C1 segment of cervical spinal cord (tissue), 14 donors: Measurements from ENCODE around the gene ORMDL3.
A peak's percentile ranks its signal among the peaks of the same experiment; 100 is the strongest.
"Not testable (repeated sequence)": the region's sequence is repeated elsewhere in the genome, so short reads cannot be mapped to it uniquely, and the experiment has no call there.

Source experiments
- DNase-seq, 14 donors: peaks; one replicate each; lab custom pipeline; 2025; lab: John Stamatoyannopoulos, UW

The ORMDL3 gene

DNA sequence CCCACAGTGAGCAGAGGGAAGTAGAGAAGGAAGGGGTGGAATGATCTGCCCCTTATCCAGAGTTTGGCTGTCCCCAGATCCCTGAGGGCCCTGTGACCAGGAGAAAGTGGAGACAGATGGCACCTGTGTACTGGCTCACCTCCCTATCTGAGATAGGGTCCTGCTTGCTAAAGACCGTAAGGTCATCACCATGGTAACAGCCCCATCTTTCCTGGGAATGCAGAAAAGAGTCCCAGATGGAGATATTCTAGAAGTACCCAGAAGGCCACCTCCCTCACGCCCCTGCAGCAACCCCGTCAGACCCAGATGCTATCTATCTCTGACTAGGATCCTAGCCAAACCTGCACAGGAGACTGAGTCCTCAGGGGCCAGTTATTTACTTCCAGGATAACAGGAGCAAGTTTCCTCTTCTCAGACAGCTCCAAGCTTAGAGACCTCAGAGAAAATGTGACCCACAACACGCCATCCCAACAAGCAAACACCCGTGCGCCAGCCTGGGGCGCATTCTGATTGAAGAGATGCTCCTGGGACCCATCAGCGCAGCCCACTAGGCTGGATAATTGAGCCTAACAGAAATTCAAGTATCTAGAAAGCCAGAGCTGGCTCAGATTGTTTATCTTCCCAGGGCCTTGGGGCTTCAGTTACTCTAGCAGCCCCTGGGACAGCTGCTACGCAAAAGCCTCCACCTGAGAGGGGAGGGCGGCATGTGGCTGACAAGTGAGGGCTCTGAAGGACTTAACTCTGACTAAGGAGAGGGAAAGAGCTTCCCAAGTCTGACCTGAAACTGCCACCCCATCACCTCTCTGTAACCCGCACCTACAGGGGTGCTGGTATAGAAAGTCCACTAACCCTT, 1.9 kb downstream of the ORMDL3 start:
- DNase-seq: no peak

DNA sequence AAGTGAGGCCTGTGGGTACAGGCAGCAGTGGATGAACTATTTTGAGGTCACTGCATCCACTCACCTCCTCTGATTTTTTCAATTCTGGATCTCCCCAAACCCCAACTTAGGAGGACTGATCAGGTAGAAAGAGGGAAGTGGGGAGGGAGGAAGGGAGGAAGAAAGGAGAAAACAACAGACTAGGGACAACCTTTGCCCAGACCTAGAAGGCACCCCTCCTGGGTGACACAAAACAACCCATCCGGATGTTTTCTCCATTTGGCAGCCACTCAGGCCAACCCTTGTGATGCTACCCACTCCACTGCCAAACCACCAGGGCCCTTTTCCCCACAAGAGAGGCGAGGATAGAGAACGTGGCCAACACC, 2.7 kb downstream of the ORMDL3 start:
- no peak for DNase-seq

DNA sequence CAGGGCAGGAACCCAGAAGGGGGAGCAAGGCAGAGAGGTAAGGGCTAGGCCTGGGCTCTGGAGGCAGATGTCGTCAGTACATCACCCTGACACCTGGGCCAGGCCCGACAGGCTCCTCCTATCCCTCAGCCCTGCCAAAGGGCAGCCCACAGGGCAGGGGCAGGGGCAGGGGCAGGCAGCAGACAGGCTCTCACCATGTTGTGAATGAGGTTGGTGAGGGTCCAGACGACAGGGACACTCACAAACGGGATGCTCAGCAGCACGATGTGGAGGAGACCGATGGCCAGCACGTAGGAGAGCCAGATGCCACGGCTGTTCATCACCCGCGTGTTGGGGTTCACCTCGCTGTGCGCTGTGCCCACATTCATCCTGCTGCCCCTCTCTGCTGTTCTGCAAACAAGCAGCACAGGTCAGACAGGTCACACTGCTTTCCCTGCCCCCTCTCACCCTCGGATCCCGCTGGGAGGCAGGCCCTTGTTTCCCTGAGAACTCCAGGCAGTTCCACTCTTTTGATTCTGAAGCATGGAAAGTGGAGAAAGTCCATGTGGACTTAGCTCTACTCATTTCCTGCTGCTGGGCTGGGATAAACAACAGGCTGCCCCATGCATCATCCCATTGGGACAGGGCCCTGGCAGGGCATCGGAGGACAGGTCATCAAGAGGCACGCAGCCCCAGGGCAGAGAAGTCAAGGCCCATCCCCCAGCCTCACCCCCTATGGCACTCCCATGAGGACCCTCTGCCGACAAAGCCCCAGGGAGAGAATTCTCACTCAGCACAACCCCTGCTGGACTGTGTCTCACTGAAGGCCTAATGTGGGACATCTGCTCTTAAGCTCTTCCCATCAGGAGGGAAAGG, 3.3 kb downstream of the ORMDL3 start:
- no peak for DNase-seq

DNA sequence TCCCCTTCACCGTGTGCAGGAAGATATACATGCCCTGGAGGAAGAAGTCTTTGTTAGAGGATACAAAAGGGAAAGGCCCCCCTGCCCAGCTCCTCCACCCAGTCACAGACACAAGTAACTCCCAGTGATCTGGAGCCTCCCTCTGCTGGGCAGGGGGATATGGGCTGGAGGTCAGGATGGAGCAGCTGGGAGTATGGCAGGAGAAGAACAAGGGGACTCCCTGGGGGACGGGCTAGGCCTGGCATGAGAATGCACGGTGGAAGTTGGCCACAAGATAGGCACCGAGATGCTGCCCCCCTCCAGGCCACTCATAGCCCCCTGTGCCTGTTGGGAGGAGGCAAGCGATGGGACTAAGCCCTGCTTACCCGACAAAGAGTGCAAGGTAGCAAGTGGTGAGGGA, 4.2 kb downstream of the ORMDL3 start:
- DNase-seq: no peak

DNA sequence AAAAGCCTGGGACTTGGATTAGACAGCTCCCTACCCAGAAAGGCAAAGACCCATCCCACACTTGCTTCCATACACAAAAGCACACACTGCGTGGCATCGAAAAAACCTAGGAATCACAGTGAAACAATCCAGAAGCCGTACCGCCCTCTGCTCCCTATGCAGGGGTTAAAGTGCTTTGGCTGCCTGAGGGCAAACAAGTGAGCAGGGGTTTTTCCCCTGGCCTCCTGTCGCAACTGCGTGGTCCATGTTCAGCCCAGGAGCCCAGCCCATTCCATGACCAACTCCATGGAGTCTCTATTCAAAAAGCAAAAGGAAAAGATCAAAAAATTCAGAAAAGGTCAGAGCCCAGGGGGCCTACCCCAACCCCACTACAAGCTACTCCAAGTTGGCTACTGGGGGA, 5.4 kb downstream of the ORMDL3 start:
- no peak for DNase-seq

DNA sequence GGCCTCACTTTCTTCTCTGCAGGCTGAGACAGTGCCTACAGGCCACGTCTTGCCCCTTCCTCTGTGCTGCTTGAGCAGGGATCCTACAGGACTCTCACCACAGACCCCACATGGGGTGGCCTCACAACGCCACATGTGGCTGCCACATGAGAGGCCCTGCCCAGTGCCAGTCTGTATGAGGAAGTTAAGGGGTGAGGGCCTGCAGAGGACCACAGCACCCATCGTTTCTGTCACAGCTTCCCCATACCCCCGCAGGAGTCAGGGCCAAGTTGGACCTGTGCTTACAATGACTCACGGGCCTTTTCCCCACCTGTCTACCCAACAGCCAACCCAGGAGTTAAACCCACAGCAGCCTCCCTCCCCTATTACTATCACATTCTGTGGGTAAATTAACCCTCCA, 6.1 kb downstream of the ORMDL3 start:
- peak in 5 of 14 donors; percentile 6 to 39 (median 19) for DNase-seq

DNA sequence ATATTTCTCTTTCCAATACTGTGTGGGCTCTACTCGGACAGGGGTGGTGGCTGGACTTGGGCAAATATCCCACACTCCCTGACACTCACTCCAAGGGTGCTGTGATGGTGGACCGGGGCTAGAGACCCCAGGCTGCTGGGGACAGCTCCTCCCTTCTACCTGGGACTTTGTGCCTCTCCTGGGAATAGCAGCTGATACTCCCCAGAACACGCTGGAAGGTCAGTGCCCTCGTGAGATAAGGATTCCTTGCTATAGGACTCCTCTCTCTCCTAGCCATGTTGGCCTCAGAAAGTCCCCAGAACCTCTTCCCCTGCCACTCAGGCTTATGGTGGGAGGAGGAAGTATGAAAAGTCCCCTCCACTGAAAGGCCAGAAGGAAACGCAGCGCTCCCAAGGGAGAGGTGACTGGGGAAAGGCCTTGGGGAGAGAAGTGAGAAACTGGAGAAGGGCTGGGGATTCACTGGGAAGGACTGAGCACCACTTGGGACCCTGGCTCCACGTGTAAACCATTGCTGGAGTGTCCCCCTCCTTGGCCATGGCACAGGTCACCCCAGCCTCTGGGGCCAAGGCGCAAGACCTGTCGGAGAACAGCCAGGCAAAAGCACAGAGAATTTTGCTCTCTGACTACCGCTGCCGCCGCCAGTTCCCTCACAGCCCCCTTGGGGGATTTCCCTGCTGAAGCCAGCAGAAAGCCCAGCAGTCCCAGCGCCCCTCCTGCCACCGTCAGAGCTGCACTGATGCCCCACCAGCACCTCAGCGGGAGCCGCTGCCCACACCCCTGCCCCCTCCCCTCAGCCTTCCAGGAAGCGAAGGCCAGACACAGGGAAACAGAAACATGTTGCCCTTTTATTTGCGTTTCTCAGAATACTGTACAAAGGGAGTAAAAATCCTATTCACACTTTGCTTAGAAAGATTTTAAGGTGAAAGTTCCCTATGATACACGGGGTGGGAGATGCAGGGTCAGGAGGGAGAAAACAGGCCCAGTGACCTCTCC, 6.9 kb downstream of the ORMDL3 start:
- DNase-seq: no peak

DNA sequence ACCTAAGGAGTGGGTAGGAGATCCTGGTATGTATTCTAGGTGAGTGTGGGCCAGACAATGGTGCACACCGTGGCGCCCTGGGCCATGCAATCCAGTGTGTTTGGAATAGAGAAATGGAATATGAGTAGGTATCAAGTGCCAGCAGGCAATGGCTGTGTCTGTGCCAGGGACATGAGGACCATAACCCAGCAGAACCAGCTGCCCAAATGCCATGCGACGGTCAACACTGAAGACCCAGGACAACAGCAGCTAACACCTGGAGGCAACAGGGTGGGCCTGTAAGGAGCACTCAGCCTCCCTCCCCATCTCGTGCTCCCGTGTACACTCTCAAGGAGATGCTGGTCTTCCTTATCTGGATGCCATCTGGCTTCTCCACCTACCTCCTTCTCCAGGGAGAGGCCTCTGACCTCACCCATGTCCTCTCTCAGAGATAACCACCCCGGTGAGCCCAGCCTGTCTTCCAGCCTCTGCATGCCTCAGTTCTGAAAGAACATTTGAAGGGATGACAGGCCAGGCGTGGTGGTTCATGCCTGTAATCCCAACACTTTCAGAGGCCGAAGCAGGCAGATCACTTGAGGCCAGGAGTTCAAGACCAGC, 8.2 kb downstream of the ORMDL3 start:
- no peak for DNase-seq

DNA sequence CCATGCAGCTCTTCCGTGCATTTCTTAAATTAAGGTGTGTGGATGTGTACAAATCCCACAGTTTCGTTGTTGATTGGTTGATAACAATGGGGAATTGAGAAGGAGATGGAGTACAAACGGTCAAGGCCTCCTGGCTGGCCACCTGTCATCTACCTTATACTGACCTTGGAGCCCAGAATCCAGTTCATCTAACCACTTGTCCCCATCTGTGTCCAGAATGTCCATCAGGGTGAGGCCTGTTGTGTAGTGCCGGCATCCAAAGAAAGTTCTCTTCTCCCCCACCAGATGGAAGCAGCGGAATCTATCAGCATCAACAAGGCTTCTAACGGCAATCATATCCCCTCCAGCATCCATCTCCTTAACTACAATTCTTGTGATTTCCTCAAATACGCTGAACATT, 10.5 kb downstream of the ORMDL3 start:
- no peak for DNase-seq

DNA sequence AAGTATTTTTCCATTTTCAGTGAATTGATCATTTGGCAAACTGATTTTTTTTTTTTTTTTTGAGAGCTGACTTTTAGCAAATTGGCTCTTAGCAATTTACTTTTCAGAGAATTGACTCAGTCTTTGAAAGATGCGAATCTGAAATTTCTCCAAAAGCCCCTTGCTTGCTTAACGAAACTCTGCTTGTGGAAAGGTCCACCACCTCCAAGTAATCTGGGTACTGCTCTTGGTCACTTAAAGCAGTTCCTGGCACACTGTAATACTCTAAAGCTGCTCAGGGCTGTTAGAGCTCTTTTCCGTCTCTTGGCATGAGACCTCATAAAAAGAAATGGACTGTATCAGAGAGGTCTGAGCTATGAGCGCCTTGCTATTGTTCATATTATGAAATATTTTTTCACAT, 11.8 kb downstream of the ORMDL3 start:
- DNase-seq: no peak

DNA sequence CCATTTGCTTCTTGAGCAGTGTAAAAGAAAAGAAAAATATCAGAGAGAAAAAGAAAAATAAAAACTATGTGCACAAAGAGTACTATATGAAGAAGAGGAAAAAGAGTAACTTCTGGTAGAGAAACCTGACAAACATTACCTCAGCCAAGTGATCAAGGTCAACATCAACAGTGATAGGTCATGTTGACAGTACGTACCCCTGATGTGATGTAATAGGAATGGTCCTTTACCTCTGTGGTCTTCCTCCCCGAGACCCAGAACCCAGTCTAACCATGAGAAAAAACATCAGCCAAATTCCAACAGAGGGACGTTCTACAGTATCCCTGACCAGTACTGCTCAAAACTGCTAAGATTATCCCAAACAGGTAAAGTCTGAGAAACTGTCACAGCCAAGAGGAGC, 13.4 kb downstream of the ORMDL3 start:
- DNase-seq: no peak

DNA sequence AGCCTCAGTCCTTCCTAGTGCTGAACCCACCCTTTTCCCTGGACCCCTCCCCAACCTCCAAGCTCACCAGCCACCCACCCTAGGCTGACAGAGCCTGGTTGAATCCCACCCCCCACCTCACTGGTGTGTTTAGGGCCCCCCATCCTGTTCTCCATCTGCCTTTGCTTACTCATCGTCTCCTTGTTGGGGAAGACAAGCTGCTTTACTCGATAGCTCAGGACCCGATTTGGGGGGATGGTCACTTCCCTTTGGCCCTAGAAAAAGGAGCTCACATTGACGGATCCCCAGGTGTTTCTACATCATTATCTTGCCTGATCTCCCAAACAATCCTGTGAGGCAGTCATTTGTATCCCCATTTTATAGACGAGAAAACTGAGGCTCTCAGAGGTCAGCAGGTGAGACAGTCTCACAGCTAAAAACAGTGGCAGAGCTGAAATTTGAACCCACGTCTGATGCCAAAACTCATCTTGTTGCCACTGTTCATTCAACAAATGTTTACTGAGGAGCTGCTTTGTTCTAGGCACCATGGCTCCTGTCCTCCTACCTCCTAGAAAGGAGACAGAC, 18.5 kb downstream of the ORMDL3 start:
- no peak for DNase-seq

DNA sequence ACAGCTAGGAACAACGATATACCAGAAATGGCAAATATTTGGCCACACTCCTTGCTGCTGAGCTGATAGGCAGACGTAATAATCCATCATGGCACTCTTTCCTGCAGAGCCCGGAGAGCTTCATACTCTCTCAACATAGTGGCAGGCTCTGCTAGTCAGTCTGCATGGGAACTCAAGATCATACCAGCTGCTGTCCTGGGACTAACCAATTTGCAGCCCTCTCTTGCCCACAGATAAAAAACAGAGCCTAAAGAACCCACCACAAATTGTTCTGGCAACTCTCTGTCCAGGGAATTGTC, 22.5 kb downstream of the ORMDL3 start:
- DNase-seq: no peak

DNA sequence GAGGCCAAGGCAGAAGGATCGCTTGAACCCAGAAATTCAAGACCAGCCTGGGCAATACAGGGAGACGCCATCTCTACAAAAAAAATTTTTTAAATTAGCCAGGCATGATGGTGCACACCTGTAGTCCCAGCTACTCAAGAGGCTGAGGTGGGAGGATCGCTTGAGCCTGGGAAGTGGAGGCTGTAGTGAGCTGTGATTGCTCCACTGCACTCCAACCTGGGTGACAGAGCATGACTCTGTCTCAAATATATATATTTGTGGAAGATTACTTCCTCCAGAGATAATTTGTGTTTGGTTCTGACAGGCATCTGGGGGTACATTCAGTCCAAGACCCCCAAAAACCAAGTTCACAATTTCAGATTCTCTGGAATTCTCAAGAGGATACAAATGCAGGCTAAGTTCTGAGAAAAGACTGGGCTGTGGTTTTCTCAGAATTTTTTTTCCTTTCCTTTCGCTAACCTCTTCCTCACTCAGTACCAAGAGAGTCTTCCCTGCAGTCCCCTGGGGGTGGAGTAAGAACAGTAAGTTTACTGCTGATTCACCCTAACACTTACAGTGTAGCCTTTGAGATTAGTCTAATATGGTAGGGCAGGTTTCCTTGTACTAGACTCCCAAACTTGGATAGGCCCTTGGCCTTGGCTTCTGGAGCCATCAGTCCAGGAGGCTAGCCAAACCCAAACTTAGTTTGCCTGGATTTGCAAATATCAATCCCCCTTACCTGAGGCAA, 24.1 kb downstream of the ORMDL3 start:
- DNase-seq: no peak

DNA sequence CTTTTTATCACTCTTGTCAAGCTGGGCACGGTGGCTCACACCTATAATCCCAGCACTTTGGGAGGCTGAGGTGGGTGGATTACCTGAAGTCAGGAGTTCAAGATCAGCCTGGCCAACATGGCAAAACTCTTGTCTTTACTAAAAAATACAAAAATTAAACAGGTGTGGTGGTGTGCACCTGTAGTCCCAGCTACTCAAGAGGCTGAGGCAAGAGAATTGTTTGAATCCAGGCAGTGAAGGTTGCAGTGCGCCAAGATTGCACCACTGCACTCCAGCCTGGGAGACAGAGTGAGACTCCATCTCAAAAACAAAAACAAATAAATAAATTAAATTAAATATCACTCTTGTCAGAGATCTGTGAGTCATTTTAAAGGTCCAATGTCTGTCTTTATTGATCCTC, 25.4 kb downstream of the ORMDL3 start:
- not testable (repeated sequence) for DNase-seq

DNA sequence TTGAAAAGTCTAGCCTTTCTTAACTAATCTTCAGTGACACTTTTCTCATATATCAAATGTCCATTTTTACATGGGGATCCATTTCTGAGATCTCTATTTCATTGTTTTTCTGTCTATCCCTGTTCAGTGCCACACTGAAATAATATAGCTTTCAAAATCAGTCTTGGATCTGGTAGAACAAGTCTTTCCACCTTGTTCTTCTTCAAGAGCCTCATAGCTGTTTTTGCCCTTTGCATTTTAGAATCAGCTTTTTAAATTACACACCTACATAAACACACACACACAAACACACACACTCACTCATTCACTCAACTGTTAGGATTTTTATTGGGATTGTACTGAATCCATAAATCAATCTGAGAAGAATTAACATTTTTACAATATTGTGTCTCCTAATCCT, 28.2 kb downstream of the ORMDL3 start:
- no peak for DNase-seq

DNA sequence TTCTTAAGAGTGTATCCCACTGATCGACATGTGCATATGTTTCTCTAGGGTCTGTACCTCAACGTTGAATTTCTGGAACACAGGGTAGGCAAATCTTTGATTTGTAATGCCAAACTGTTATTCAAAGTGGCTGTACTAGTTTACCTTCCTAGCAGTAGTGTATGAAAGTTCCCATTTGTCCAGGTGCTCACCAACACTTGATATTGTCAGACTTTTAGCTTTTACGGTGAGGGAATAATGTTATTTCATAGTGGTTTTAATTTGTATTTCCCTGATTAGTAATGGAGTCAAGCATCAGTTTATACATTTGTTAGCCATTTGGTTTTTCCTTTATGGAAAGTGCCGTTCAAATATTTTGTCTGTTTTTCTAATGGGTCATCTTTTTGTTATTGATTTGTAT, 29.3 kb downstream of the ORMDL3 start:
- no peak for DNase-seq

DNA sequence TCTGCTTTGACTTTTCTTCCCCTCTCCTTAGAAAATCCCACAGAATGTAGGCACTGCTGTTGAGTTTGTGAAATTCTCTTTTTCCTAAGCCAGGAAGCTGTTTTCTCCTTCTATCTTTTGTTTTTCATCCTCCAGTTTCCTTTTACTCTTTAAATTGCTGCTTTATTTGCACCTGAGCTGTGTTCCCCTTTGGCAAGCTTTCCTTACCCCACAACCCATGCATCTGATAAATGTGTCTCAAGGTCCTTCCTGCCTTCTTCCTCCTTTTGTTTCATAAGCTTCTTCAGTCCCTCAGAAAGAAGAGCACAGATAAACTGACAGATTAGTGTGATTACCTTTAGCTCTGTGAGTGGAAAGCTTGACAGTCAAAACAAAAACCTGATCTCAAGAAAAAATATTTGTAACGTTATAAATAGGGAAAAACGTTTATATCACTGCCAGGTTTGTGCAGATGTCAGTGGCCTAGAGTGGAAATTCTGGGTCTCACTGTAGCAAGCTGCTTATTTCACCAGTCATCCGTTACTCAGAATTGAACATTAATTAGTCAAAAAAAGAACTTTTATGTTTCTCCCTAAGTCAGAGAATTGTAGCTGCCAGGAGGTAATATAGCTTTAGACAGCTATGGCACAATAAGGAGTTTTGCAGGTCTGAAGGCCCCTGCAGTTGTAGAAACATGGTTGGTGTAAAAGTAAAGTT, 32.6 kb downstream of the ORMDL3 start:
- no peak for DNase-seq

DNA sequence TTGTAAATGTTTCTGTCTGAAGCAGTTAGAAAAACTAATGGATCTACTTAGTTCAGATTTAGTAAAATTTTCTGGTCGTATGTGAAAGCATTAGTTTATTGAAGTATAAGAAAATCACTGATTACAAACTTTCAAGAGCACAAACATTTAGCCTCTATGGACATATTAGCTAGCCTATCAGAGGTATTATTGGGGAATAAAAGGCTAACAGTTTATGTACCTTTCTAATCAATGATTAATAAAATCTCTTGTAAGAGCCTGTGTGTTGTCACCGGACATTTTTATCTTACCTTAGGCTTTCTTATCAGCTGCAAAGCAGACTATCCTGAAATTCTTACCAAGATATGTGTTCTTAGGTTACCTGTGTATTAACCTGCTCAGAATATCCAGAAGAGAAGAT, 38.2 kb downstream of the ORMDL3 start:
- DNase-seq: no peak

DNA sequence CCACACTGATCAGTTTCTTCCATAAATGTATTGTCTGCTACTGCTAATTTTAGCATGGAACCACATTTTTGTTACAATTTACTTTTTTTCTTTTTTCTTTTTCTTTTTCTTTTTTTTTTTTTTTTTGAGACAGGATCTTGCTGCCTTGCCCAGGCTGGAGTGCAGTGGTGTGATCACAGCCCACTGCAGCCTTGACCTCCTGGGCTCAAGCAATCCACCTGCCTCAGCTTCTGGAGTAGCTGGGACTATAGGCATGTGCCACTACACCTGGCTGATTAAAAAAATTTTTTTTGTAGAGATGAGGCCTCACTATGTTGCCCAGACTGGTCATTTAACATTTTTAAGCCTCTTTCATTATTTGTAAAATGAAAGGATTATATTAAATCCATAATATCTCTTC, 40.3 kb downstream of the ORMDL3 start:
- no peak for DNase-seq
